Stimulated activated CD8-positive, alpha-beta memory T cell treated with anti-CD3 and anti-CD28 coated beads, Interleukin-7, amount 100 ng/mL, for 1 hour (primary cell): ENCODE results near the gene OR13C5.
"Not testable (repeated sequence)": the region's sequence is repeated elsewhere in the genome, so short reads cannot be mapped to it uniquely, and the experiment has no call there.

Experiments used
- DNase-seq, 2 donors: peaks; one replicate each; pipeline ENCODE4 v3.0.0-alpha.2; 2020; ENCODE audit warnings: low read depth in 2 of 2

The OR13C5 gene

GRCh38 chr9:104599313-104599712 lies at the start of gene OR13C5:
Gene OR13C5, minus strand, starts transcription at chr9:104599413. Its CDS starts 0 bp downstream, at chr9:104599413.
- not testable (repeated sequence) for DNase-seq

GRCh38 chr9:104635456-104635855 lies 36.2 kb upstream of the OR13C5 start:
- DNase-seq = no peak

- no peak for DNase-seq
Observed at GRCh38 chr9:104633976-104634520, 34.8 kb upstream of the OR13C5 start.

GRCh38 chr9:104625964-104626363 lies 26.8 kb upstream of the OR13C5 start:
- DNase-seq = not testable (repeated sequence)

- no peak for DNase-seq
Observed at GRCh38 chr9:104618104-104618503, 18.9 kb upstream of the OR13C5 start, which contains the start of gene OR13C9. Gene OR13C9, minus strand, starts transcription at chr9:104618204. Its CDS starts 0 bp downstream, at chr9:104618204.

- no peak for DNase-seq
Observed at GRCh38 chr9:104617418-104617817, 18.2 kb upstream of the OR13C5 start.

- DNase-seq = no peak
Observed at GRCh38 chr9:104611213-104611612, 12.0 kb upstream of the OR13C5 start.

- DNase-seq = no peak
Observed at GRCh38 chr9:104608336-104608735, 9.1 kb upstream of the OR13C5 start.

- DNase-seq = no peak
Observed at GRCh38 chr9:104606152-104606551, 6.9 kb upstream of the OR13C5 start.

GRCh38 chr9:104605527-104605926 lies 6.3 kb upstream of the OR13C5 start, which contains the start of gene OR13C2:
Gene OR13C2, minus strand, starts transcription at chr9:104605627. Its CDS starts 0 bp downstream, at chr9:104605627.
- DNase-seq = not testable (repeated sequence)

- no peak for DNase-seq
Observed at GRCh38 chr9:104604801-104605200, 5.6 kb upstream of the OR13C5 start.

- DNase-seq = not testable (repeated sequence)
Observed at GRCh38 chr9:104598749-104599148, 464 bp downstream of the OR13C5 start.

GRCh38 chr9:104589626-104590025 lies 9.6 kb downstream of the OR13C5 start:
- no peak for DNase-seq

- no peak for DNase-seq
Observed at GRCh38 chr9:104586496-104587180, 12.6 kb downstream of the OR13C5 start.

- DNase-seq = no peak
Observed at GRCh38 chr9:104580562-104580961, 18.7 kb downstream of the OR13C5 start.

- no peak for DNase-seq
Observed at GRCh38 chr9:104577263-104577662, 21.9 kb downstream of the OR13C5 start.

- DNase-seq = no peak
Observed at GRCh38 chr9:104575456-104575855, 23.8 kb downstream of the OR13C5 start.

GRCh38 chr9:104572612-104573011 lies 26.6 kb downstream of the OR13C5 start:
- DNase-seq = no peak

GRCh38 chr9:104568868-104569267 lies 30.3 kb downstream of the OR13C5 start, which contains the start of gene OR13C8:
Gene OR13C8, plus strand, starts transcription at chr9:104569168. Its CDS starts 0 bp downstream, at chr9:104569168.
- DNase-seq = no peak

- DNase-seq = no peak
Observed at GRCh38 chr9:104564358-104564757, 34.9 kb downstream of the OR13C5 start.

- no peak for DNase-seq
Observed at GRCh38 chr9:104556830-104557634, 42.2 kb downstream of the OR13C5 start.

GRCh38 chr9:104555521-104555920 lies 43.7 kb downstream of the OR13C5 start:
- no peak for DNase-seq
